ENCODE data around the gene NOP56. TPM values are rescaled to one million over a fixed set of nuclear protein-coding genes. Genes with fewer than 3 reads are reported as not detected.

The NOP56 gene
- total RNA-seq, 1 experiment from 2014 or later: 582 TPM

GRCh38 chr20:2691127-2691526 is 38.7 kb downstream of the NOP56 start:
- H3K9me3 ChIP-seq (ENCODE audit: control insufficient read depth in 1 of 2, insufficient read depth in 1 of 2, low read depth in 1 of 2, low read length in 2 of 2): no peaks in the 10 kb centered on the region
- H4K20me1 ChIP-seq (ENCODE audit: insufficient read depth): no peaks in the 10 kb centered on the region
- TF ChIP-seq SRF (IDR thresholded peaks at IDR 0.05; ENCODE audit: low read depth) (no peak), TCF7L2 (IDR thresholded peaks at IDR 0.05; ENCODE audit: borderline replicate concordance, extremely low read depth, insufficient read depth, insufficient read length) (no peak), CEBPB (IDR thresholded peaks at IDR 0.05; ENCODE audit: low read depth) (no peak), MAX (IDR thresholded peaks at IDR 0.05) (no peak), POLR2A (IDR thresholded peaks at IDR 0.05; ENCODE audit: borderline replicate concordance, extremely low read depth, insufficient read depth, insufficient read length) (no peak)
- H3K4me1 ChIP-seq (ENCODE audit: control insufficient read depth in 1 of 2, insufficient read depth in 2 of 2, low read length in 2 of 2): peaks cover 6 to 20% of the 10 kb centered on the region in 2 experiments; a peak in 3 of 4 replicates
- ChIA-PET RAD21 (ENCODE audit: low non-redundant PET in 1 of 2, low total read pairs in 2 of 2, uncharacterized antibody in 2 of 2, unreplicated experiment in 2 of 2) (no interaction called here), POLR2A (no interaction called here), CTCF (no interaction called here)
- no peaks in the 10 kb centered on the region for H3K79me2 ChIP-seq (ENCODE audit: insufficient read depth, low read length)
- no TSS peak for BruUV-seq (replicated peaks)
- no peaks in the 10 kb centered on the region for H3K36me3 ChIP-seq (ENCODE audit: control insufficient read depth in 1 of 2, insufficient read depth in 2 of 2, low read length in 2 of 2)
- H3K4me3 ChIP-seq (replicated peaks in 1 of 2; ENCODE audit: low read depth in 1 of 2, low read length in 2 of 2): no peak overlapping the region
- no peak overlapping the region for H3K9ac ChIP-seq (ENCODE audit: low read length)
- intact Hi-C loops (cut with micrococcal nuclease): no loop called here
- H2AFZ ChIP-seq (ENCODE audit: low read depth, low read length, poor library complexity, severe bottlenecking): no peak overlapping the region
- H3K4me2 ChIP-seq (ENCODE audit: low read length): no peak overlapping the region
- DNase-seq (ENCODE audit: low read depth, low spot score) (no peak), ATAC-seq (no peak)
- no peaks in the 10 kb centered on the region for H3K27me3 ChIP-seq (ENCODE audit: insufficient read depth, low read length)
- no peaks in the 10 kb centered on the region for H3K9me2 ChIP-seq (ENCODE audit: insufficient read depth)
- H3K27ac ChIP-seq (ENCODE audit: low read depth, low read length): no peak overlapping the region

GRCh38 chr20:2691663-2692035 is 39.2 kb downstream of the NOP56 start:
- DNase-seq (ENCODE audit: low read depth, low spot score) (no peak), ATAC-seq (no peak)
- no peaks in the 10 kb centered on the region for H3K79me2 ChIP-seq (ENCODE audit: insufficient read depth, low read length)
- no peak overlapping the region for H3K4me3 ChIP-seq (replicated peaks in 1 of 2; ENCODE audit: low read depth in 1 of 2, low read length in 2 of 2)
- H3K9me3 ChIP-seq (ENCODE audit: control insufficient read depth in 1 of 2, insufficient read depth in 1 of 2, low read depth in 1 of 2, low read length in 2 of 2): no peaks in the 10 kb centered on the region
- H3K9me2 ChIP-seq (ENCODE audit: insufficient read depth): no peaks in the 10 kb centered on the region
- intact Hi-C loops (cut with micrococcal nuclease): no loop called here
- peaks cover 6 to 20% of the 10 kb centered on the region in 2 experiments; a peak in 3 of 4 replicates for H3K4me1 ChIP-seq (ENCODE audit: control insufficient read depth in 1 of 2, insufficient read depth in 2 of 2, low read length in 2 of 2)
- ChIA-PET CTCF (no interaction called here), RAD21 (ENCODE audit: low non-redundant PET in 1 of 2, low total read pairs in 2 of 2, uncharacterized antibody in 2 of 2, unreplicated experiment in 2 of 2) (no interaction called here), POLR2A (no interaction called here)
- no TSS peak for BruUV-seq (replicated peaks)
- no peak overlapping the region for H2AFZ ChIP-seq (ENCODE audit: low read depth, low read length, poor library complexity, severe bottlenecking)
- no peaks in the 10 kb centered on the region for H3K36me3 ChIP-seq (ENCODE audit: control insufficient read depth in 1 of 2, insufficient read depth in 2 of 2, low read length in 2 of 2)
- no peaks in the 10 kb centered on the region for H3K27me3 ChIP-seq (ENCODE audit: insufficient read depth, low read length)
- H4K20me1 ChIP-seq (ENCODE audit: insufficient read depth): no peaks in the 10 kb centered on the region
- no peak overlapping the region for H3K27ac ChIP-seq (ENCODE audit: low read depth, low read length)
- no peak for TF ChIP-seq YY1 (IDR thresholded peaks at IDR 0.05; ENCODE audit: extremely low read depth, insufficient replicate concordance, low read depth, low read length)
- no peak for TF ChIP-seq EZH2phosphoT487 (IDR thresholded peaks at IDR 0.05; ENCODE audit: borderline replicate concordance)
- TF ChIP-seq POLR2AphosphoS5 (IDR thresholded peaks at IDR 0.05; ENCODE audit: low read depth, low read length): no peak
- H3K9ac ChIP-seq (ENCODE audit: low read length): no peak overlapping the region
- H3K4me2 ChIP-seq (ENCODE audit: low read length): no peak overlapping the region
